ENCODE results near the gene RHOB. TPM values are rescaled to one million over a fixed set of nuclear protein-coding genes. Genes with fewer than 3 reads are reported as not detected.

The RHOB gene
- total and polyA plus RNA-seq, 2 of the 13 experiments (the other 11 are each of a cell fraction or from before 2014, with no cell fraction given) = 192 to 268 TPM

DNA sequence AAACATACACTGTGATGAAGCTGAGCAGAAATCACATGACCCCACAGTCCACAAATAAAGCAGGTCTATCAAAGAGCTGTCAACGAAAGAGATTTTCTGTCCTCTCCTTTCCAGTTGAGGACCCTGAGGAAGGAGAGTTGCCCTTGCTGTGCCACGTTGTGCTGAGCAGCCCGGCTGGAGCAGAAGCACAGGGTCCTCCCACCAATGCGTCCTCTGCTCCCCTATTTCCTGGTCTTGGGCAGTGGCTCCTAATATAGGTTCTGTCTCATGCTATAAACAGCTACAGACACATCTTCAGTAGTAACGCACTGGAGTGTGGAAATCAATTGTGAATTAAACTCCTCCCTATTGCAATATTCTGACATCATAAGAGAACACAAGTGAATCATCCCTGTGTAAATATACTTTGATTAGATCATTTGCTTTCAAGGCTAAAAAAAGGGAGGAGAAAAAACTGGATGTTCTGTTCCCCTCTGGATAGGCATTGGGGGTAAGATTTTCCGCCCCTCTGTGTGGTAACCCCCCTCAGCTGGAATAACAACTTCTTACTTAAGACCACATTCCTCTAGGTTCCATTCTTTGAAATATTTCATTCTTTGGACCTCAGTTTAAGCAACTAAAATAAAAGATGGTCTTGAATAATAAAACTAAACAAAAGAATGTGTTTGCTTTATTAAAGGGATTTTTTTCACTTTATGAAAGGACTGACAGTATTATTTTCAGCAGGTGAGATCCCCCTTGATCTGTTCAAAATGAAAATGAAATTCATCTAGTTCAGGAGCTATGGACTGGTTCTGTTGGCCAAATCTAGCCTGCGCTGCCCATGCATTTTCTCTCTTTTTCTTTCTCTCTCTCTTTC, 8.3 kb upstream of the RHOB start (continued):
- TF ChIP-seq ZNF235 (CRISPR knock-in tag; IDR thresholded peaks at IDR 0.05; ENCODE audit: borderline replicate concordance) (no peak), ATF7 (IDR thresholded peaks at IDR 0.05) (peak; percentile 86), ATF7 (CRISPR knock-in tag; IDR thresholded peaks at IDR 0.05) (no peak), SMARCC2 (IDR thresholded peaks at IDR 0.05) (peak; percentile 26; the same call in 1 of the 2 replicates), GTF3A (CRISPR knock-in tag; conservative IDR thresholded peaks at IDR 0.05) (no peak), JUND (CRISPR knock-in tag; IDR thresholded peaks at IDR 0.05) (peak; percentile 78), ZFP36L2 (CRISPR knock-in tag; IDR thresholded peaks at IDR 0.05) (no peak), SOX6 (IDR thresholded peaks at IDR 0.05) (no peak), SOX6 (CRISPR knock-in tag; IDR thresholded peaks at IDR 0.05) (peak; percentile 20; the same call in 1 of the 2 replicates), KLF16 (CRISPR knock-in tag; IDR thresholded peaks at IDR 0.05) (peak in 1 of 2 experiments; percentile 14; a peak in 1 of 4 replicates), MTF1 (CRISPR knock-in tag; IDR thresholded peaks at IDR 0.05) (no peak), ZSCAN9 (CRISPR knock-in tag; IDR thresholded peaks at IDR 0.05; ENCODE audit: borderline replicate concordance) (0 out of 2 replicates have a peak, but pooled peaks have one; percentile 35), ZNF441 (CRISPR knock-in tag; IDR thresholded peaks at IDR 0.05; ENCODE audit: borderline replicate concordance) (no peak), ZNF124 (CRISPR knock-in tag; IDR thresholded peaks at IDR 0.05) (no peak), IRF2 (CRISPR knock-in tag; IDR thresholded peaks at IDR 0.05) (no peak), ATRX (CRISPR knock-in tag; IDR thresholded peaks at IDR 0.05; ENCODE audit: borderline replicate concordance) (no peak), ATF1 (CRISPR knock-in tag; IDR thresholded peaks at IDR 0.05) (peak; percentile 58; the same call in 1 of the 2 replicates)
- TF ChIP-seq, protein P1, sequence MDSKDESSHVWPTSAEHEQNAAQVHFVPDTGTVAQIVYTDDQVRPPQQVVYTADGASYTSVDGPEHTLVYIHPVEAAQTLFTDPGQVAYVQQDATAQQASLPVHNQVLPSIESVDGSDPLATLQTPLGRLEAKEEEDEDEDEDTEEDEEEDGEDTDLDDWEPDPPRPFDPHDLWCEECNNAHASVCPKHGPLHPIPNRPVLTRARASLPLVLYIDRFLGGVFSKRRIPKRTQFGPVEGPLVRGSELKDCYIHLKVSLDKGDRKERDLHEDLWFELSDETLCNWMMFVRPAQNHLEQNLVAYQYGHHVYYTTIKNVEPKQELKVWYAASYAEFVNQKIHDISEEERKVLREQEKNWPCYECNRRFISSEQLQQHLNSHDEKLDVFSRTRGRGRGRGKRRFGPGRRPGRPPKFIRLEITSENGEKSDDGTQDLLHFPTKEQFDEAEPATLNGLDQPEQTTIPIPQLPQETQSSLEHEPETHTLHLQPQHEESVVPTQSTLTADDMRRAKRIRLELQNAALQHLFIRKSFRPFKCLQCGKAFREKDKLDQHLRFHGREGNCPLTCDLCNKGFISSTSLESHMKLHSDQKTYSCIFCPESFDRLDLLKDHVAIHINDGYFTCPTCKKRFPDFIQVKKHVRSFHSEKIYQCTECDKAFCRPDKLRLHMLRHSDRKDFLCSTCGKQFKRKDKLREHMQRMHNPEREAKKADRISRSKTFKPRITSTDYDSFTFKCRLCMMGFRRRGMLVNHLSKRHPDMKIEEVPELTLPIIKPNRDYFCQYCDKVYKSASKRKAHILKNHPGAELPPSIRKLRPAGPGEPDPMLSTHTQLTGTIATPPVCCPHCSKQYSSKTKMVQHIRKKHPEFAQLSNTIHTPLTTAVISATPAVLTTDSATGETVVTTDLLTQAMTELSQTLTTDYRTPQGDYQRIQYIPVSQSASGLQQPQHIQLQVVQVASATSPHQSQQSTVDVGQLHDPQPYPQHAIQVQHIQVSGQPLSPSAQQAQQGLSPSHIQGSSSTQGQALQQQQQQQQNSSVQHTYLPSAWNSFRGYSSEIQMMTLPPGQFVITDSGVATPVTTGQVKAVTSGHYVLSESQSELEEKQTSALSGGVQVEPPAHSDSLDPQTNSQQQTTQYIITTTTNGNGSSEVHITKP (CRISPR knock-in tag; IDR thresholded peaks at IDR 0.05; ENCODE audit: low read depth) = no peak
- TF ChIP-seq, protein P2, sequence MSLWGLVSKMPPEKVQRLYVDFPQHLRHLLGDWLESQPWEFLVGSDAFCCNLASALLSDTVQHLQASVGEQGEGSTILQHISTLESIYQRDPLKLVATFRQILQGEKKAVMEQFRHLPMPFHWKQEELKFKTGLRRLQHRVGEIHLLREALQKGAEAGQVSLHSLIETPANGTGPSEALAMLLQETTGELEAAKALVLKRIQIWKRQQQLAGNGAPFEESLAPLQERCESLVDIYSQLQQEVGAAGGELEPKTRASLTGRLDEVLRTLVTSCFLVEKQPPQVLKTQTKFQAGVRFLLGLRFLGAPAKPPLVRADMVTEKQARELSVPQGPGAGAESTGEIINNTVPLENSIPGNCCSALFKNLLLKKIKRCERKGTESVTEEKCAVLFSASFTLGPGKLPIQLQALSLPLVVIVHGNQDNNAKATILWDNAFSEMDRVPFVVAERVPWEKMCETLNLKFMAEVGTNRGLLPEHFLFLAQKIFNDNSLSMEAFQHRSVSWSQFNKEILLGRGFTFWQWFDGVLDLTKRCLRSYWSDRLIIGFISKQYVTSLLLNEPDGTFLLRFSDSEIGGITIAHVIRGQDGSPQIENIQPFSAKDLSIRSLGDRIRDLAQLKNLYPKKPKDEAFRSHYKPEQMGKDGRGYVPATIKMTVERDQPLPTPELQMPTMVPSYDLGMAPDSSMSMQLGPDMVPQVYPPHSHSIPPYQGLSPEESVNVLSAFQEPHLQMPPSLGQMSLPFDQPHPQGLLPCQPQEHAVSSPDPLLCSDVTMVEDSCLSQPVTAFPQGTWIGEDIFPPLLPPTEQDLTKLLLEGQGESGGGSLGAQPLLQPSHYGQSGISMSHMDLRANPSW (CRISPR knock-in tag; IDR thresholded peaks at IDR 0.05; ENCODE audit: borderline replicate concordance) = no peak
- TF ChIP-seq, protein P3, sequence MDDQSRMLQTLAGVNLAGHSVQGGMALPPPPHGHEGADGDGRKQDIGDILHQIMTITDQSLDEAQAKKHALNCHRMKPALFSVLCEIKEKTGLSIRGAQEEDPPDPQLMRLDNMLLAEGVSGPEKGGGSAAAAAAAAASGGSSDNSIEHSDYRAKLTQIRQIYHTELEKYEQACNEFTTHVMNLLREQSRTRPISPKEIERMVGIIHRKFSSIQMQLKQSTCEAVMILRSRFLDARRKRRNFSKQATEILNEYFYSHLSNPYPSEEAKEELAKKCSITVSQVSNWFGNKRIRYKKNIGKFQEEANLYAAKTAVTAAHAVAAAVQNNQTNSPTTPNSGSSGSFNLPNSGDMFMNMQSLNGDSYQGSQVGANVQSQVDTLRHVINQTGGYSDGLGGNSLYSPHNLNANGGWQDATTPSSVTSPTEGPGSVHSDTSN (CRISPR knock-in tag; IDR thresholded peaks at IDR 0.05; ENCODE audit: borderline replicate concordance) = no peak
